ENCODE results near the gene KSR1.
"Not testable (repeated sequence)": the region's sequence is repeated elsewhere in the genome, so short reads cannot be mapped to it uniquely, and the experiment has no call there.

The KSR1 gene

DNA sequence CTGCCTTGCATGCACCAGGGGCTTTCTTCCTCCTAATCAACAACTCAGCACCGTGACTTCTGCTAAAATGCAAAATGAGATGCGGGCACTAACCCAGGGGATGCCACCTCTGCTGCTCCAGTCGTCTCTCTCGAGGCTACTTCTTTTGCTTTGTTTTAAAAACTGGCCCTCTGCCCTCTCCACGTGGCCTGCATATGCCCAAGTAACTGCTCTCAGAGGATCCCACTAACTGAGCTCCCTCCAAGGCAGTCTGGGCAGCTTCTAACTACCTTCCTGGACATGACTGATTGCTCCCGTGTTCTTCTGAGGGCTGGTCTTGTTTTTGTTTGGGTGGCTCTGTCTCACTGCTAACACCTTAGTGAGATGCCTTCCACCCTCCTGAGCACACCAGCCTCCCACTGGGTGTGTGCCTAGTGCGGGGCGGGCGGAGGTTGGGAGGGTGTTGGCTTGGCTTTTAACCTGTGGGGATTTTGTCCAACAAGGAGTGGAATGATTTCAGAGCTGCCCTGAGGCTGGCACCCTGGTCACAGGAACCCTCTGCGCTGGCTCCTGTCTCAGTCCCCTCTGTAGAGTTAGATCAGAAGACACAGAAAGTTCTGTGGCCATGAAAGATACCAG is 165.8 kb downstream of the KSR1 start:
- no peak for DNase-seq

GRCh38 chr17:27622986-27623385 is 166.7 kb downstream of the KSR1 start:
- DNase-seq: no peak

- no peak for DNase-seq
These were observed 167.4 kb downstream of the KSR1 start for GRCh38 chr17:27623614-27624013.

DNA sequence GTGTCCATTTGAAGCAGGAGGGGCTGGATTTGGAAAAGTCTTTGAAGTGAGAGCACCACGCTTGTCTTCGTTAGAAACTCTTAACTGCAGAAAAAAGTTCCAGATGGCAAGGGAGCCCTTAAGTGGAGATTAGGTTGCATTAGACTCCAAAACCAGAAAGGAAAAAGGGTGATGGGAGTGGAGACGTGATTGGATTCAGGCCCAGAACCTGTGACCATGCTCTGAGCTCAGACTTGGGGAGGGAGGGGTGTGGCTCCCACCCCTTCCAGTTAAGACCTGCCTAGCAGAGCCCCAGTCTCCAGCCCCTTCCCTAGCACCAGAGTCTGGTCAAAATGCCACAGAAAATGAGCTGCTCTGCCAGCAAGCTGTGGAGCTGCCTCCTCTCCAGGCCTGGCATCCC is 168.3 kb downstream of the KSR1 start:
- no peak for DNase-seq

- no peak for DNase-seq
These were observed 169.6 kb downstream of the KSR1 start for GRCh38 chr17:27625856-27626255.

GRCh38 chr17:27627514-27627913 is 171.3 kb downstream of the KSR1 start:
- DNase-seq: no peak

DNA sequence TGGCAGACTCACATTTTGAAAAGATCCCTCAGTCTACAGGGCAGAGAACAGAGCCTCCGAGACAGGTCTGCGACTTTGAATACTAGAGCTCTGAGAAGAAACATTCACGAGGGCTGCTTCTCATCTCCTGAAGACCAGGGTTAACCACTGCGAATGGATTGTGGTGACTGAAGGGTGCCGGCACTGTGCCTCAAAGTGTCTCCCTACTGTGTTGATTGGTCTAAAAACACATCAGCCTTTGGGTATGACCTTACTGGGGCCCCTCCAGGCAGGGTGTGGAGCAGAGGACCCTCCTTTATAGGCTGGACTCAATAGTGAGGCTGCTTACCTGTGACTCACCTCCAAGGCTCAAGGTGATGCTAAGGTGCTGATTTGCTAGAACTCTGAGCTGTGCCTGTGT is 172.1 kb downstream of the KSR1 start:
- DNase-seq: no peak

- DNase-seq: not testable (repeated sequence)
These were observed 173.0 kb downstream of the KSR1 start for GRCh38 chr17:27629260-27629659.

GRCh38 chr17:27630607-27631410 is 174.6 kb downstream of the KSR1 start, which contains the start of gene LGALS9:
Gene LGALS9 (plus strand): TSS chr17:27631188. CDS start chr17:27631266, 78 bp downstream.
- DNase-seq: no peak

DNA sequence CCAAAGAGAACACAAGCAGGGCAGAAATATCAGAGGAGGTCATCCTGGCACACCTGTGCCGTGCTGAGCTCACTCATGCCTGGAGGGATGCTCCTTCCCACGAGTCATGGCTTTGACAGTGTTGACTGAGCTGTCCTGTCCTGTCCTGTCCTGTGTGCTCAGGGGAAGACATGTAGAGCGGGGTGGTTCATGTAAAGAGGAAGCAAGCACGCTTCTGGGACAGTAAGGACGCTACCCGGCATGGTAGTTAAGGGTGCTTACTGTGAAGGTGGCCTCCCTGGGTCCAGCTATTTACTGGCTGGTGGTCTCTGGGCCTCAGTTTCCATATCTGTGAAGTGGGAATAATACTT is 175.1 kb downstream of the KSR1 start:
- DNase-seq: no peak

GRCh38 chr17:27631897-27632725 is 175.9 kb downstream of the KSR1 start:
- no peak for DNase-seq

- DNase-seq: not testable (repeated sequence)
These were observed 176.5 kb downstream of the KSR1 start for GRCh38 chr17:27632766-27633165.

DNA sequence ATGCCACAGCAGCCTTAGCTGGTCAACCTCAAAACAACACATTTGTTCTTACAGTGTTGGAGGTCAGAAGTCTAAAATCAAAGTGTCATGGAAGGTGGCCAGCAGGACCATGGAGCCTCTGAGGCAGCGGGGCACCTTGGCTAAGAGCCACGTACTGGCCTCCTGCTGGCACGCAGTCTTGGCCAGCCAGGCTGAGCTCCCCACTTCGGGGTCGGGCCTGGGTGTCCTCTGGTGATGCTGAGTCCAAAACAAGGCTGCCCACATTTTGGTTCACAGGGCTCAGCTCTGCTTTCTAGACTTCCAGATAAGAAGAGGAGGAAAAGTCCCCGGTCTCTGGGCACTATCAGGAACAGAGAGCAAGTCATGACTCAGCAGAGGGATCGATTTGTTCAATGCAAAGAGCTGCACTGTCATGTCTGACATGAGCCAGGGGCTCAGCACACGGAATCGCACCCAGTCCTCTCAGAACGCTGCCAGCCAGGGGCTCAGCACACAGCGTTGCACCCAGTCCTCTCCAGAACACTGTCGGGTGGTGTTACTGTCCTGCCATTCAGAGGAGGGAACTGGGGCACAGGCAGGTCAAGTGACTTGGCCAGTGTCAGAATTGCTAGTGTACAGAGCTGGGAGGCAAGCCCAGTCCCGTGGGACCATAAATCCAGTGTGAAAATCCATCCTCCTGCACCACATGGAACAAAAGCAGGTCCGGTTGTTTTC is 177.2 kb downstream of the KSR1 start:
- DNase-seq: no peak

- no peak for DNase-seq
These were observed 177.7 kb downstream of the KSR1 start for GRCh38 chr17:27634026-27634335.

DNA sequence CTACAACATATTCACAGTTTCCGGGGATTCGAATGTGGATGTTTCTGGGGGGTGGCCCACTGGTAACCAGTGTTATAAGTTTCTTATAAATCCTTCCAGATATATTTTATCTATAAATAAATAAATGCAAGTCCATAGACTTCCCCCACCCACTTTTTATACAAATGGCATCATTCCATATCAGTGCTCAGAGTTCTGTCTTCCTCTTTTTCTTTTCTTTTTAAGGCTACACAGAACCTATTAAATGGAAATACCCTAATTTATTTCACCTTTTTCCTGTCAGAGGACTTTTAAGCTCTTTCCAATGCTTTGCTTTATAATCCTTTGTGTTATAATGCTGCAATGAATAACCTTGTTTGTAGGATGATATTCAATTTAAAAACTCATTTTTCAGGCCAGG is 178.5 kb downstream of the KSR1 start:
- DNase-seq: no peak

GRCh38 chr17:27635275-27635823 is 179.1 kb downstream of the KSR1 start:
- no peak for DNase-seq

- not testable (repeated sequence) for DNase-seq
These were observed 179.8 kb downstream of the KSR1 start for GRCh38 chr17:27636005-27636520.

DNA sequence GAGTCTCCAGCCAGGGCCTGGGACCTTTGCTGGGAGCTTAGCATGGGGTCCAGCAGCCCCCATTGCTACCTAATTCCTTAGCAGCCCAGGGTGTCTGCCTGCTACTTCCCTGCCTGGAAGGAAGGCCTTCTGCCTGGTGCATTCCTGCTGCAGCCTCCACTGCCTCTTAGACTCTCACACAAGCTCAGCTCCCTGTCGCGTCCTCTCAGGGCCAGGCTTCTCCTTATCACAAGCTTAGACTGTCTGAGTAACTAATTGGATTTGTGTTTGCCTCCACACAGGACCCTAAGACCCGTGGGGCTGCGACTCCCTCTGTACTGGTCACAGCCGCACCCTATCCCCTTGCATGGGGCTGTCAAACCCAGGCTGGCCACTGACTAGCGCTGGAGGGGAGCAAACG is 181.6 kb downstream of the KSR1 start:
- DNase-seq: not testable (repeated sequence)

- not testable (repeated sequence) for DNase-seq
These were observed 182.2 kb downstream of the KSR1 start for GRCh38 chr17:27638415-27638914.

- DNase-seq: no peak
These were observed 184.5 kb downstream of the KSR1 start for GRCh38 chr17:27640790-27641189.

DNA sequence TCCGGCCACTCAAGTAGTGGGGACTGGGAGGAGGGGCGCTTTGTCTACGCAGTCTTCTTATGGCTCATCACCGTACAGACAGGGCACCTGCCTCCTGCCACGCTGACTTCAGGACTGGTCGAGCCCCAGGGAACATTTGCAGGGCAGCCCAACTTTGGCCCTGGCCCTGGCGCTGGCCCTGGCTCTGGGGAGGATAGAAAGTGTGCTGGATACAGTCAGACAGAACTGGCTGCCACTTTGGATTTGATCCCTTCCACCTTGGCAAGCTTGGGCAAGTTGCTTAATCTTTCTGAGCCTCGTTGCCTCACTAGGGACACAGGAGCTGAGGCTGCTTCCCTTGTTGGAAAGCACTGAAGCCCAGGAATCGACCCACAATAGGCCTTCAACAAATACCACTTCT is 188.3 kb downstream of the KSR1 start:
- DNase-seq: no peak

DNA sequence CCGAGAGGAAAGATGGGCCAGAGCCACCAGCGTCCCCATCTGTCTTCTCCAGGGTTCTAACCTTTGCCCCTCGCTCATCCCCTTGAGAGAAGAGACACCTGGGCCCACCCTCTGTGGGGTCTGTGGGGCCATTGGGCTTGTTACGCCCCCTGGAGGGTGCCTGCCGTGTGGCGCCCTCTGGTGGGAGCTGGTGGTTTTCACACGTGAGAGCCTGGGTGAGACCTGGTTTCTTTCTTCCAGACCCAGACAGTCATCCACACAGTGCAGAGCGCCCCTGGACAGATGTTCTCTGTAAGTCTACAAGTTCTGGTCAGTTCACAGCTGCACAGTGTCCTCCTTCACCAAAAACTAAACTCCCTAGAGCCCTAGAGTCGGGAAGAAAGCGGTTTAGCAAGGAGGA is 189.4 kb downstream of the KSR1 start:
- not testable (repeated sequence) for DNase-seq
